Keratinocyte (primary cell): Measurements from ENCODE around the gene OTOL1. TPM values are rescaled to one million over a fixed set of nuclear protein-coding genes. Genes with fewer than 3 reads are reported as not detected.
"Not testable (repeated sequence)": the region's sequence is repeated elsewhere in the genome, so short reads cannot be mapped to it uniquely, and the experiment has no call there.

Experiments used
- DNase-seq: peaks from one replicate; pipeline ENCODE4 v3.0.0-alpha.2; 2011; ENCODE audit warnings: low read depth, missing footprints, low spot score
- FAIRE-seq: peaks from 2 replicates; lab custom pipeline; 2011; peaks lifted over from hg19 to GRCh38; lab: Jason Lieb, UNC
- H2AFZ ChIP-seq: 2 replicates; pipeline ENCODE4 v1.6.0; 2012; ENCODE audit warnings: low read length, control low read depth, inconsistent platforms; ENCODE audit not compliant: control insufficient read depth
- H3K27ac ChIP-seq: 2 replicates; pipeline ENCODE4 v1.5.1; 2011; ENCODE audit warnings: low read length; ENCODE audit not compliant: control insufficient read depth, insufficient read depth
- H3K27me3 ChIP-seq: 3 replicates; pipeline ENCODE4 v1.6.0; 2011; ENCODE audit warnings: low read length; ENCODE audit not compliant: control insufficient read depth, insufficient read depth; ENCODE audit errors: extremely low read depth
- H3K36me3 ChIP-seq, 2 experiments: 2 replicates in 1 of 2; 3 replicates in 1 of 2; pipeline ENCODE4 v1.5.1; 2011; ENCODE audit warnings: low read length in 2 of 2, mild to moderate bottlenecking in 1 of 2; ENCODE audit not compliant: control insufficient read depth in 2 of 2, insufficient read depth in 2 of 2; ENCODE audit errors: extremely low read depth in 1 of 2
- H3K4me1 ChIP-seq: 3 replicates; pipeline ENCODE4 v1.5.1; 2011; ENCODE audit warnings: low read length; ENCODE audit not compliant: control insufficient read depth, insufficient read depth; ENCODE audit errors: extremely low read depth
- H3K4me2 ChIP-seq: 3 replicates; pipeline ENCODE4 v1.6.0; 2011; ENCODE audit warnings: low read depth, low read length; ENCODE audit not compliant: control insufficient read depth, insufficient read depth; ENCODE audit errors: extremely low read depth
- H3K4me3 ChIP-seq, 3 experiments: fragments of 200-600 bp in 1 of 3; sonication (generic) in 1 of 3; 2 replicates in 2 of 3; 3 replicates in 1 of 3; pipeline ENCODE4 v1.5.1; 2011 to 2016; ENCODE audit warnings: low read length in 3 of 3, mild to moderate bottlenecking in 3 of 3, control low read depth in 2 of 3, inconsistent platforms in 1 of 3, low read depth in 1 of 3, mixed read lengths in 1 of 3, mixed run types in 1 of 3, moderate library complexity in 1 of 3; ENCODE audit not compliant: control insufficient read depth in 2 of 3, insufficient read depth in 2 of 3; ENCODE audit errors: extremely low read depth in 1 of 3
- H3K79me2 ChIP-seq: 2 replicates; pipeline ENCODE4 v1.6.0; 2012; ENCODE audit warnings: low read length; ENCODE audit not compliant: control insufficient read depth, insufficient read depth
- H3K9ac ChIP-seq: 3 replicates; pipeline ENCODE4 v1.6.0; 2011; ENCODE audit warnings: low read length; ENCODE audit not compliant: control insufficient read depth, insufficient read depth; ENCODE audit errors: extremely low read depth
- H3K9me1 ChIP-seq: 3 replicates; pipeline ENCODE4 v1.6.0; 2011; ENCODE audit warnings: low read length; ENCODE audit not compliant: control insufficient read depth, insufficient read depth; ENCODE audit errors: extremely low read depth
- H3K9me3 ChIP-seq: 2 replicates; pipeline ENCODE4 v1.5.1; 2012; ENCODE audit warnings: low read depth, low read length; ENCODE audit not compliant: control insufficient read depth
- H4K20me1 ChIP-seq: 3 replicates; pipeline ENCODE4 v1.6.0; 2011; ENCODE audit warnings: low read length; ENCODE audit not compliant: control insufficient read depth, insufficient read depth; ENCODE audit errors: extremely low read depth
- CTCF ChIP-seq, 3 experiments: IDR thresholded peaks in 1 of 3; conservative IDR thresholded peaks in 1 of 3; optimal IDR thresholded peaks in 1 of 3; 2 replicates in 2 of 3; 3 replicates in 1 of 3; pipeline versions ENCODE3 to v1.5.1; 2011; ENCODE audit warnings: low read length in 3 of 3, mild to moderate bottlenecking in 3 of 3, moderate library complexity in 2 of 3, control low read depth in 1 of 3, inconsistent platforms in 1 of 3; ENCODE audit not compliant: insufficient read depth in 2 of 3; ENCODE audit errors: extremely low read depth in 1 of 3
- EZH2 ChIP-seq: IDR thresholded peaks from one replicate; pipeline ENCODE4 v1.6.1; 2012; ENCODE audit warnings: inconsistent platforms, mild to moderate bottlenecking, low read length, moderate library complexity
- dilution Hi-C: fragments of 300-500 bp; cut with MboI; formaldehyde crosslinking; loops from one replicate; pipeline ENCODE4 v1.7.0; 2020; ENCODE audit warnings: low sequenced_read_pairs; ENCODE audit not compliant: extremely low pct_ligation_motif_present
- polyA plus RNA-seq, 5 experiments: library from polyadenylated mRNA; depleted of rRNA in 3 of 5; stranded (reverse) in 3 of 5; stranded (forward) in 1 of 5; unstranded in 1 of 5; fragments of >200 nt; gene quantifications; 1 replicate in 1 of 5; 2 replicates in 3 of 5; 3 replicates in 1 of 5; pipeline versions ENCODE4 v1.2.1 to v1.2.3, GENCODE V29; 2011 to 2012; ENCODE audit warnings: missing spikeins in 2 of 5, low read depth in 1 of 5, low replicate concordance in 1 of 5

The OTOL1 gene
- polyA plus RNA-seq, 1 donor (not counting 4 experiments of a cell fraction or from before 2014, with no cell fraction given): not detected

- Histone ChIP-seq H3K4me3 (no peak overlapping the region), H2AFZ (no peak overlapping the region), H3K4me2 (no peak overlapping the region), H3K9ac (no peak overlapping the region), H4K20me1 (no peaks in the 10 kb centered on the region), H3K79me2 (no peaks in the 10 kb centered on the region), H3K4me1 (no peaks in the 10 kb centered on the region), H3K36me3 (no peaks in the 10 kb centered on the region), H3K27ac (no peak overlapping the region), H3K9me3 (no peaks in the 10 kb centered on the region), H3K27me3 (no peaks in the 10 kb centered on the region), H3K9me1 (no peaks in the 10 kb centered on the region)
- DNase-seq (no peak), FAIRE-seq (no peak)
- TF ChIP-seq EZH2: no peak
- no peak for TF ChIP-seq CTCF (optimal IDR thresholded peaks at IDR 0.05 in 1 of 3, IDR thresholded peaks at IDR 0.05 in 1 of 3, conservative IDR thresholded peaks at IDR 0.05 in 1 of 3; ENCODE audit: extremely low read depth in 1 of 3, insufficient read depth in 2 of 3, low read length in 3 of 3)
- dilution Hi-C loops: no loop called here
Observed at GRCh38 chr3:161484226-161484625, 12.4 kb upstream of the OTOL1 start.

- DNase-seq, H3K36me3 ChIP-seq, H3K9me1 ChIP-seq, H3K4me3 ChIP-seq, H4K20me1 ChIP-seq, H3K79me2 ChIP-seq, H3K27ac ChIP-seq, H3K27me3 ChIP-seq, FAIRE-seq, H3K9ac ChIP-seq, H3K9me3 ChIP-seq, H2AFZ ChIP-seq, H3K4me1 ChIP-seq, H3K4me2 ChIP-seq, dilution Hi-C loops: not testable (repeated sequence)
Observed at GRCh38 chr3:161488284-161488683, 8.3 kb upstream of the OTOL1 start.

GRCh38 chr3:161489395-161489794 is 7.2 kb upstream of the OTOL1 start:
- dilution Hi-C loops: no loop called here
- H3K4me3 ChIP-seq: no peak overlapping the region
- H3K4me2 ChIP-seq: no peak overlapping the region
- H3K9me1 ChIP-seq: no peaks in the 10 kb centered on the region
- no peaks in the 10 kb centered on the region for H3K79me2 ChIP-seq
- FAIRE-seq: no peak
- H3K27ac ChIP-seq: no peak overlapping the region
- H3K36me3 ChIP-seq: no peaks in the 10 kb centered on the region
- no peaks in the 10 kb centered on the region for H4K20me1 ChIP-seq
- H3K9me3 ChIP-seq: no peaks in the 10 kb centered on the region
- H2AFZ ChIP-seq: no peak overlapping the region
- H3K9ac ChIP-seq: no peak overlapping the region
- no peaks in the 10 kb centered on the region for H3K27me3 ChIP-seq
- no peaks in the 10 kb centered on the region for H3K4me1 ChIP-seq
- no peak for DNase-seq
- TF ChIP-seq CTCF (optimal IDR thresholded peaks at IDR 0.05 in 1 of 3, IDR thresholded peaks at IDR 0.05 in 1 of 3, conservative IDR thresholded peaks at IDR 0.05 in 1 of 3; ENCODE audit: extremely low read depth in 1 of 3, insufficient read depth in 2 of 3, low read length in 3 of 3) (no peak), EZH2 (no peak)

- H3K4me1 ChIP-seq, dilution Hi-C loops, H3K4me2 ChIP-seq, H3K27me3 ChIP-seq, H3K9me1 ChIP-seq, H3K4me3 ChIP-seq, H3K36me3 ChIP-seq, H3K79me2 ChIP-seq, H3K9ac ChIP-seq, H3K27ac ChIP-seq, H3K9me3 ChIP-seq, FAIRE-seq, DNase-seq, H2AFZ ChIP-seq, H4K20me1 ChIP-seq: not testable (repeated sequence)
Observed at GRCh38 chr3:161490845-161491244, 5.8 kb upstream of the OTOL1 start.
